Measurements from ENCODE around the gene GLT1D1.

DNA sequence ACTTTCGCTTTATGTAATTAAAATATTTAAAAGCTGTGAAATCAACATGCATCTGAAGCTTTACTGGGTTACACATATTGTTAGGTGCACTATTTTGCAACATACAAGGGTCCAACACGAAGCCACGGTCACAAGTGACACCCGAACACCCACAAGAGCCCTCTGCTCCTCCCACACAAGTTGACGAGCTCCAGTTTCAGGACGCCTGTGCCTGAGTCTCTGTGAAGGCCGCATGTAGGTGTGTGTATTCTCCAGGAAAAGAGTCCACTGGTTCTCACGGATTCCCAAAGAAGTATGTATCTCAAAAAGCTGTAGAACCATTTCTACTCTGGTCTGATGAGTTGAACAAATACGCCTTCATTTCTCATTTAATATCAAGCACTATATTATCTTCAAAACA is 41.5 kb upstream of the GLT1D1 start:
- TF ChIP-seq, protein P1, sequence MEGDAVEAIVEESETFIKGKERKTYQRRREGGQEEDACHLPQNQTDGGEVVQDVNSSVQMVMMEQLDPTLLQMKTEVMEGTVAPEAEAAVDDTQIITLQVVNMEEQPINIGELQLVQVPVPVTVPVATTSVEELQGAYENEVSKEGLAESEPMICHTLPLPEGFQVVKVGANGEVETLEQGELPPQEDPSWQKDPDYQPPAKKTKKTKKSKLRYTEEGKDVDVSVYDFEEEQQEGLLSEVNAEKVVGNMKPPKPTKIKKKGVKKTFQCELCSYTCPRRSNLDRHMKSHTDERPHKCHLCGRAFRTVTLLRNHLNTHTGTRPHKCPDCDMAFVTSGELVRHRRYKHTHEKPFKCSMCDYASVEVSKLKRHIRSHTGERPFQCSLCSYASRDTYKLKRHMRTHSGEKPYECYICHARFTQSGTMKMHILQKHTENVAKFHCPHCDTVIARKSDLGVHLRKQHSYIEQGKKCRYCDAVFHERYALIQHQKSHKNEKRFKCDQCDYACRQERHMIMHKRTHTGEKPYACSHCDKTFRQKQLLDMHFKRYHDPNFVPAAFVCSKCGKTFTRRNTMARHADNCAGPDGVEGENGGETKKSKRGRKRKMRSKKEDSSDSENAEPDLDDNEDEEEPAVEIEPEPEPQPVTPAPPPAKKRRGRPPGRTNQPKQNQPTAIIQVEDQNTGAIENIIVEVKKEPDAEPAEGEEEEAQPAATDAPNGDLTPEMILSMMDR (IDR thresholded peaks at IDR 0.05) = no peak
- TF ChIP-seq POLR2A (IDR thresholded peaks at IDR 0.05) = no peak

Measured in body of pancreas (tissue), 4 donors.